Measurements from ENCODE around the gene DDX21.

Gene DDX21

DNA sequence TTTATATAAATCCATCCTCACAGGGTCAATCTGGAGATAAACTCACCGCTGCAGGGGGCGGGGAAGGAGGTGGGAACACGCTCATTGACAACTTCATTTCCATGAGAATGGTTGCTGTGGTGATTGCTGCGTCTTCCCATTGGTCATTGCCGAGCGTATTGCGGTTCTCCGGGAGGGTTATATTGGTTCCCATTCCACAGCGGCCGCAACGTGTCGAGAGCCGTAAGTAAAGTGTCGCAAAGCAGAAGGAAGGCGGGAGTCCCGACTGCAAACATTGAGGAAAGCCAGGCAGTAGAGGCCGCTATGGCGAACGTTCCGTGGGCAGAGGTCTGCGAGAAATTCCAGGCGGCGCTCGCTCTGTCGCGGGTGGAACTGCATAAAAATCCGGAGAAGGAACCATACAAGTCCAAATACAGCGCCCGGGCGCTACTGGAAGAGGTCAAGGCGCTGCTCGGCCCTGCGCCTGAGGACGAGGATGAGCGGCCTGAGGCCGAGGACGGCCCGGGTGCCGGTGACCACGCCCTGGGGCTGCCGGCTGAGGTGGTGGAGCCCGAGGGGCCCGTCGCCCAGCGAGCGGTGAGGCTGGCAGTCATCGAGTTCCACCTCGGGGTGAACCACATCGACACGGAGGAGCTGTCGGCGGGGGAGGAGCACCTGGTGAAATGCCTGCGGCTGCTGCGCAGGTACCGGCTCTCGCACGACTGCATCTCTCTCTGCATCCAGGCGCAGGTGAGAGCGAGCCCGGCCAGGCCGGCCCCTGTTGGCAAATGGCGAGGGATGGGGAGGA lies 32.8 kb downstream of the DDX21 start, which contains the start of gene KIFBP (continued):
- TF ChIP-seq, protein P1, sequence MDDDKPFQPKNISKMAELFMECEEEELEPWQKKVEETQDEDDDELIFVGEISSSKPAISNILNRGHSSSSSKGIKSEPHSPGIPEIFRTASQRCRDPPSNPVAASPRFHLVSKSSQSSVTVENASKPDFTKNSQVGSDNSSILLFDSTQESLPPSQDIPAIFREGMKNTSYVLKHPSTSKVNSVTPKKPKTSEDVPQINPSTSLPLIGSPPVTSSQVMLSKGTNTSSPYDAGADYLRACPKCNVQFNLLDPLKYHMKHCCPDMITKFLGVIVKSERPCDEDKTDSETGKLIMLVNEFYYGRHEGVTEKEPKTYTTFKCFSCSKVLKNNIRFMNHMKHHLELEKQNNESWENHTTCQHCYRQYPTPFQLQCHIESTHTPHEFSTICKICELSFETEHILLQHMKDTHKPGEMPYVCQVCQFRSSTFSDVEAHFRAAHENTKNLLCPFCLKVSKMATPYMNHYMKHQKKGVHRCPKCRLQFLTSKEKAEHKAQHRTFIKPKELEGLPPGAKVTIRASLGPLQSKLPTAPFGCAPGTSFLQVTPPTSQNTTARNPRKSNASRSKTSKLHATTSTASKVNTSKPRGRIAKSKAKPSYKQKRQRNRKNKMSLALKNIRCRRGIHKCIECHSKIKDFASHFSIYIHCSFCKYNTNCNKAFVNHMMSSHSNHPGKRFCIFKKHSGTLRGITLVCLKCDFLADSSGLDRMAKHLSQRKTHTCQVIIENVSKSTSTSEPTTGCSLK (tag by site-specific recombination; IDR thresholded peaks at IDR 0.05) = no peak
- 0 out of 2 replicates have a peak, but pooled peaks have one; percentile 50 for TF ChIP-seq ZSCAN23 (tag by site-specific recombination; IDR thresholded peaks at IDR 0.05)
- TF ChIP-seq ZNF341 (tag by site-specific recombination; IDR thresholded peaks at IDR 0.05; ENCODE audit: low read depth) = no peak
- no peak for TF ChIP-seq ZNF16 (tag by site-specific recombination; IDR thresholded peaks at IDR 0.05; ENCODE audit: low read depth)
- no peak for TF ChIP-seq ZNF416 (tag by site-specific recombination; IDR thresholded peaks at IDR 0.05)
- no peak for TF ChIP-seq KLF10 (tag by site-specific recombination; IDR thresholded peaks at IDR 0.05)
- TF ChIP-seq, protein P2, sequence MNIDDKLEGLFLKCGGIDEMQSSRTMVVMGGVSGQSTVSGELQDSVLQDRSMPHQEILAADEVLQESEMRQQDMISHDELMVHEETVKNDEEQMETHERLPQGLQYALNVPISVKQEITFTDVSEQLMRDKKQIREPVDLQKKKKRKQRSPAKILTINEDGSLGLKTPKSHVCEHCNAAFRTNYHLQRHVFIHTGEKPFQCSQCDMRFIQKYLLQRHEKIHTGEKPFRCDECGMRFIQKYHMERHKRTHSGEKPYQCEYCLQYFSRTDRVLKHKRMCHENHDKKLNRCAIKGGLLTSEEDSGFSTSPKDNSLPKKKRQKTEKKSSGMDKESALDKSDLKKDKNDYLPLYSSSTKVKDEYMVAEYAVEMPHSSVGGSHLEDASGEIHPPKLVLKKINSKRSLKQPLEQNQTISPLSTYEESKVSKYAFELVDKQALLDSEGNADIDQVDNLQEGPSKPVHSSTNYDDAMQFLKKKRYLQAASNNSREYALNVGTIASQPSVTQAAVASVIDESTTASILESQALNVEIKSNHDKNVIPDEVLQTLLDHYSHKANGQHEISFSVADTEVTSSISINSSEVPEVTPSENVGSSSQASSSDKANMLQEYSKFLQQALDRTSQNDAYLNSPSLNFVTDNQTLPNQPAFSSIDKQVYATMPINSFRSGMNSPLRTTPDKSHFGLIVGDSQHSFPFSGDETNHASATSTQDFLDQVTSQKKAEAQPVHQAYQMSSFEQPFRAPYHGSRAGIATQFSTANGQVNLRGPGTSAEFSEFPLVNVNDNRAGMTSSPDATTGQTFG (tag by site-specific recombination; IDR thresholded peaks at IDR 0.05; ENCODE audit: borderline replicate concordance) = no peak
- TF ChIP-seq, protein P3, sequence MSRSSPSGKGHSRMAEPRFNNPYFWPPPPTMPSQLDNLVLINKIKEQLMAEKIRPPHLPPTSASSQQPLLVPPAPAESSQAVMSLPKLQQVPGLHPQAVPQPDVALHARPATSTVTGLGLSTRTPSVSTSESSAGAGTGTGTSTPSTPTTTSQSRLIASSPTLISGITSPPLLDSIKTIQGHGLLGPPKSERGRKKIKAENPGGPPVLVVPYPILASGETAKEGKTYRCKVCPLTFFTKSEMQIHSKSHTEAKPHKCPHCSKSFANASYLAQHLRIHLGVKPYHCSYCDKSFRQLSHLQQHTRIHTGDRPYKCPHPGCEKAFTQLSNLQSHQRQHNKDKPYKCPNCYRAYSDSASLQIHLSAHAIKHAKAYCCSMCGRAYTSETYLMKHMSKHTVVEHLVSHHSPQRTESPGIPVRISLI (tag by site-specific recombination; IDR thresholded peaks at IDR 0.05) = no peak
- TF ChIP-seq ZNF350 (tag by site-specific recombination; IDR thresholded peaks at IDR 0.05) = no peak
- no peak for TF ChIP-seq ZNF670 (tag by site-specific recombination; IDR thresholded peaks at IDR 0.05; ENCODE audit: low read depth)
- peak; percentile 78 for TF ChIP-seq ZSCAN30 (tag by site-specific recombination; IDR thresholded peaks at IDR 0.05)
- TF ChIP-seq, protein P4, sequence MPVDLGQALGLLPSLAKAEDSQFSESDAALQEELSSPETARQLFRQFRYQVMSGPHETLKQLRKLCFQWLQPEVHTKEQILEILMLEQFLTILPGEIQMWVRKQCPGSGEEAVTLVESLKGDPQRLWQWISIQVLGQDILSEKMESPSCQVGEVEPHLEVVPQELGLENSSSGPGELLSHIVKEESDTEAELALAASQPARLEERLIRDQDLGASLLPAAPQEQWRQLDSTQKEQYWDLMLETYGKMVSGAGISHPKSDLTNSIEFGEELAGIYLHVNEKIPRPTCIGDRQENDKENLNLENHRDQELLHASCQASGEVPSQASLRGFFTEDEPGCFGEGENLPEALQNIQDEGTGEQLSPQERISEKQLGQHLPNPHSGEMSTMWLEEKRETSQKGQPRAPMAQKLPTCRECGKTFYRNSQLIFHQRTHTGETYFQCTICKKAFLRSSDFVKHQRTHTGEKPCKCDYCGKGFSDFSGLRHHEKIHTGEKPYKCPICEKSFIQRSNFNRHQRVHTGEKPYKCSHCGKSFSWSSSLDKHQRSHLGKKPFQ (tag by site-specific recombination; IDR thresholded peaks at IDR 0.05) = peak; percentile 93
- no peak for TF ChIP-seq ZNF585B (tag by site-specific recombination; IDR thresholded peaks at IDR 0.05)
- TF ChIP-seq GLI2 (tag by site-specific recombination; IDR thresholded peaks at IDR 0.05; ENCODE audit: borderline replicate concordance, low read depth) = no peak
- TF ChIP-seq ZNF624 (tag by site-specific recombination; IDR thresholded peaks at IDR 0.05) = no peak
- TF ChIP-seq ZNF2 (tag by site-specific recombination; IDR thresholded peaks at IDR 0.05) = peak; percentile 94
- TF ChIP-seq, protein P5, sequence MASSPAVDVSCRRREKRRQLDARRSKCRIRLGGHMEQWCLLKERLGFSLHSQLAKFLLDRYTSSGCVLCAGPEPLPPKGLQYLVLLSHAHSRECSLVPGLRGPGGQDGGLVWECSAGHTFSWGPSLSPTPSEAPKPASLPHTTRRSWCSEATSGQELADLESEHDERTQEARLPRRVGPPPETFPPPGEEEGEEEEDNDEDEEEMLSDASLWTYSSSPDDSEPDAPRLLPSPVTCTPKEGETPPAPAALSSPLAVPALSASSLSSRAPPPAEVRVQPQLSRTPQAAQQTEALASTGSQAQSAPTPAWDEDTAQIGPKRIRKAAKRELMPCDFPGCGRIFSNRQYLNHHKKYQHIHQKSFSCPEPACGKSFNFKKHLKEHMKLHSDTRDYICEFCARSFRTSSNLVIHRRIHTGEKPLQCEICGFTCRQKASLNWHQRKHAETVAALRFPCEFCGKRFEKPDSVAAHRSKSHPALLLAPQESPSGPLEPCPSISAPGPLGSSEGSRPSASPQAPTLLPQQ (tag by site-specific recombination; IDR thresholded peaks at IDR 0.05) = peak; percentile 74; the same call in 1 of the 2 replicates
- TF ChIP-seq ZNF324 (tag by site-specific recombination; IDR thresholded peaks at IDR 0.05) = peak; percentile 24; the same call in 1 of the 2 replicates
- TF ChIP-seq ZNF473 (tag by site-specific recombination; IDR thresholded peaks at IDR 0.05) = no peak
- peak; percentile 80 for TF ChIP-seq KLF1 (tag by site-specific recombination; IDR thresholded peaks at IDR 0.05)
- TF ChIP-seq ZFP41 (tag by site-specific recombination; IDR thresholded peaks at IDR 0.05; ENCODE audit: borderline replicate concordance) = no peak
- TF ChIP-seq, protein P6, sequence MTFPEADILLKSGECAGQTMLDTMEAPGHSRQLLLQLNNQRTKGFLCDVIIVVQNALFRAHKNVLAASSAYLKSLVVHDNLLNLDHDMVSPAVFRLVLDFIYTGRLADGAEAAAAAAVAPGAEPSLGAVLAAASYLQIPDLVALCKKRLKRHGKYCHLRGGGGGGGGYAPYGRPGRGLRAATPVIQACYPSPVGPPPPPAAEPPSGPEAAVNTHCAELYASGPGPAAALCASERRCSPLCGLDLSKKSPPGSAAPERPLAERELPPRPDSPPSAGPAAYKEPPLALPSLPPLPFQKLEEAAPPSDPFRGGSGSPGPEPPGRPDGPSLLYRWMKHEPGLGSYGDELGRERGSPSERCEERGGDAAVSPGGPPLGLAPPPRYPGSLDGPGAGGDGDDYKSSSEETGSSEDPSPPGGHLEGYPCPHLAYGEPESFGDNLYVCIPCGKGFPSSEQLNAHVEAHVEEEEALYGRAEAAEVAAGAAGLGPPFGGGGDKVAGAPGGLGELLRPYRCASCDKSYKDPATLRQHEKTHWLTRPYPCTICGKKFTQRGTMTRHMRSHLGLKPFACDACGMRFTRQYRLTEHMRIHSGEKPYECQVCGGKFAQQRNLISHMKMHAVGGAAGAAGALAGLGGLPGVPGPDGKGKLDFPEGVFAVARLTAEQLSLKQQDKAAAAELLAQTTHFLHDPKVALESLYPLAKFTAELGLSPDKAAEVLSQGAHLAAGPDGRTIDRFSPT (tag by site-specific recombination; IDR thresholded peaks at IDR 0.05) = peak; percentile 64
- TF ChIP-seq ZNF514 (tag by site-specific recombination; IDR thresholded peaks at IDR 0.05) = no peak
- no peak for TF ChIP-seq TCF7L2 (IDR thresholded peaks at IDR 0.05; ENCODE audit: borderline replicate concordance, low read depth, low read length)
- TF ChIP-seq, protein P7, sequence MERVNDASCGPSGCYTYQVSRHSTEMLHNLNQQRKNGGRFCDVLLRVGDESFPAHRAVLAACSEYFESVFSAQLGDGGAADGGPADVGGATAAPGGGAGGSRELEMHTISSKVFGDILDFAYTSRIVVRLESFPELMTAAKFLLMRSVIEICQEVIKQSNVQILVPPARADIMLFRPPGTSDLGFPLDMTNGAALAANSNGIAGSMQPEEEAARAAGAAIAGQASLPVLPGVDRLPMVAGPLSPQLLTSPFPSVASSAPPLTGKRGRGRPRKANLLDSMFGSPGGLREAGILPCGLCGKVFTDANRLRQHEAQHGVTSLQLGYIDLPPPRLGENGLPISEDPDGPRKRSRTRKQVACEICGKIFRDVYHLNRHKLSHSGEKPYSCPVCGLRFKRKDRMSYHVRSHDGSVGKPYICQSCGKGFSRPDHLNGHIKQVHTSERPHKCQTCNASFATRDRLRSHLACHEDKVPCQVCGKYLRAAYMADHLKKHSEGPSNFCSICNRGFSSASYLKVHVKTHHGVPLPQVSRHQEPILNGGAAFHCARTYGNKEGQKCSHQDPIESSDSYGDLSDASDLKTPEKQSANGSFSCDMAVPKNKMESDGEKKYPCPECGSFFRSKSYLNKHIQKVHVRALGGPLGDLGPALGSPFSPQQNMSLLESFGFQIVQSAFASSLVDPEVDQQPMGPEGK (tag by site-specific recombination; IDR thresholded peaks at IDR 0.05) = peak; percentile 49
- TF ChIP-seq RBAK (tag by site-specific recombination; IDR thresholded peaks at IDR 0.05) = no peak

Measured in HEK293 (cell line).